Ishikawa (cell line): ENCODE measurements around the gene HEATR3.

Experiments used
- EP300 ChIP-seq: IDR thresholded peaks from 2 replicates; pipeline ENCODE4 v1.6.1; 2012; ENCODE audit warnings: borderline replicate concordance
- FOXM1 ChIP-seq: IDR thresholded peaks from 2 replicates; pipeline ENCODE4 v1.6.1; 2012; ENCODE audit warnings: low read depth, borderline replicate concordance
- RAD21 ChIP-seq: IDR thresholded peaks from 2 replicates; pipeline ENCODE4 v1.6.1; 2012; ENCODE audit warnings: low read depth
- TAF1 ChIP-seq: IDR thresholded peaks from 2 replicates; pipeline ENCODE4 v1.6.1; 2012; ENCODE audit warnings: low read depth, mild to moderate bottlenecking
- TEAD4 ChIP-seq: IDR thresholded peaks from 2 replicates; pipeline ENCODE4 v1.6.1; 2012
- TF ChIP-seq, protein P1 (sequence below): IDR thresholded peaks from 2 replicates; pipeline ENCODE4 v1.6.1; 2012
- TF ChIP-seq, protein P2 (sequence below): IDR thresholded peaks from 2 replicates; pipeline ENCODE4 v1.6.1; 2012; ENCODE audit warnings: low read depth, mild to moderate bottlenecking

DNA sequence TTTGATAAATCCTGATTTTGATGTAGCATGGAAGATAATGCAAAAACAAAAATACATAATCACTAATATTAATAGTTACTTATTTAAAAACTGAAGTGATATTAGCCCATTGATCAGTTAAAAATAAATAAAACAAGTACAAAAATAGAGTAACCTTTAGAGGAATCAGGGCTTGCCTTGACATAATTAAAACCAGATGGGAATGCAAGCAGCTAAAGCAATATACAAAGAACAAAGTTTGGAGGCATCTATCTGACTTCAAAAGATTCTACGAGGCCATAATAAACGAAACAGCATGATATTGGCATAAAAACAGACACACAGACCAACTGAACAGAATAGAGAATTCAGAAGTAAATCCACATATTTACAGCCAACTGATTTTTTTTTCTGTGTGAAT is 15.0 kb upstream of the HEATR3 start:
- TF ChIP-seq TEAD4 (no peak), RAD21 (no peak), EP300 (no peak), TAF1 (no peak), FOXM1 (no peak)
- TF ChIP-seq, protein P1, sequence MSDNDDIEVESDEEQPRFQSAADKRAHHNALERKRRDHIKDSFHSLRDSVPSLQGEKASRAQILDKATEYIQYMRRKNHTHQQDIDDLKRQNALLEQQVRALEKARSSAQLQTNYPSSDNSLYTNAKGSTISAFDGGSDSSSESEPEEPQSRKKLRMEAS, result no peak
- TF ChIP-seq, protein P2, sequence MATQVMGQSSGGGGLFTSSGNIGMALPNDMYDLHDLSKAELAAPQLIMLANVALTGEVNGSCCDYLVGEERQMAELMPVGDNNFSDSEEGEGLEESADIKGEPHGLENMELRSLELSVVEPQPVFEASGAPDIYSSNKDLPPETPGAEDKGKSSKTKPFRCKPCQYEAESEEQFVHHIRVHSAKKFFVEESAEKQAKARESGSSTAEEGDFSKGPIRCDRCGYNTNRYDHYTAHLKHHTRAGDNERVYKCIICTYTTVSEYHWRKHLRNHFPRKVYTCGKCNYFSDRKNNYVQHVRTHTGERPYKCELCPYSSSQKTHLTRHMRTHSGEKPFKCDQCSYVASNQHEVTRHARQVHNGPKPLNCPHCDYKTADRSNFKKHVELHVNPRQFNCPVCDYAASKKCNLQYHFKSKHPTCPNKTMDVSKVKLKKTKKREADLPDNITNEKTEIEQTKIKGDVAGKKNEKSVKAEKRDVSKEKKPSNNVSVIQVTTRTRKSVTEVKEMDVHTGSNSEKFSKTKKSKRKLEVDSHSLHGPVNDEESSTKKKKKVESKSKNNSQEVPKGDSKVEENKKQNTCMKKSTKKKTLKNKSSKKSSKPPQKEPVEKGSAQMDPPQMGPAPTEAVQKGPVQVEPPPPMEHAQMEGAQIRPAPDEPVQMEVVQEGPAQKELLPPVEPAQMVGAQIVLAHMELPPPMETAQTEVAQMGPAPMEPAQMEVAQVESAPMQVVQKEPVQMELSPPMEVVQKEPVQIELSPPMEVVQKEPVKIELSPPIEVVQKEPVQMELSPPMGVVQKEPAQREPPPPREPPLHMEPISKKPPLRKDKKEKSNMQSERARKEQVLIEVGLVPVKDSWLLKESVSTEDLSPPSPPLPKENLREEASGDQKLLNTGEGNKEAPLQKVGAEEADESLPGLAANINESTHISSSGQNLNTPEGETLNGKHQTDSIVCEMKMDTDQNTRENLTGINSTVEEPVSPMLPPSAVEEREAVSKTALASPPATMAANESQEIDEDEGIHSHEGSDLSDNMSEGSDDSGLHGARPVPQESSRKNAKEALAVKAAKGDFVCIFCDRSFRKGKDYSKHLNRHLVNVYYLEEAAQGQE, result no peak
